Measurements from ENCODE around the gene SAV1.

DNA sequence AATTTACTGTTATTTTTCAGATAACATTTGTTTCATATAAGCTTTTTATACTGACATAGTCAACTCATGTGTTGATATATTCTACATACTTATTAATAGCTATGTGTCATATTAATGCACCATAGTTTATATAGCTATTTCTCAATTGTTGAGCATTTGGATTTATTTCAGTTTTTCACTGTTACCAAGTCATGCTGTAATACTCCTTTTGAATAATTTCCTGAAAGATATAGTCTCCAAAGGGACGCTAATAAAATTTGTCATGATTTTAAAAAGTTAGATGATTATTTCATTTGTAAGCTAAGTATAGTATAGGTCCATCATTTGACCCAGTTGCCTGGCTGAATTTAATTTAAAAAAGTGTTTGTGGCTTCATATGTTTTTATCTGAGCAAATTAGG is 60.3 kb downstream of the SAV1 start:
- TF ChIP-seq CTCF (conservative IDR thresholded peaks at IDR 0.05; ENCODE audit: low read depth in 2 of 2): no peak
- TF ChIP-seq CREB1 (CRISPR knock-in tag; IDR thresholded peaks at IDR 0.05; ENCODE audit: low read depth): no peak

Data from GM23338 (cell line).